ENCODE measurements around the gene USP25.

Gene USP25

GRCh38 chr21:15788847-15789523, 59.2 kb downstream of the USP25 start:
- TF ChIP-seq, protein P1, sequence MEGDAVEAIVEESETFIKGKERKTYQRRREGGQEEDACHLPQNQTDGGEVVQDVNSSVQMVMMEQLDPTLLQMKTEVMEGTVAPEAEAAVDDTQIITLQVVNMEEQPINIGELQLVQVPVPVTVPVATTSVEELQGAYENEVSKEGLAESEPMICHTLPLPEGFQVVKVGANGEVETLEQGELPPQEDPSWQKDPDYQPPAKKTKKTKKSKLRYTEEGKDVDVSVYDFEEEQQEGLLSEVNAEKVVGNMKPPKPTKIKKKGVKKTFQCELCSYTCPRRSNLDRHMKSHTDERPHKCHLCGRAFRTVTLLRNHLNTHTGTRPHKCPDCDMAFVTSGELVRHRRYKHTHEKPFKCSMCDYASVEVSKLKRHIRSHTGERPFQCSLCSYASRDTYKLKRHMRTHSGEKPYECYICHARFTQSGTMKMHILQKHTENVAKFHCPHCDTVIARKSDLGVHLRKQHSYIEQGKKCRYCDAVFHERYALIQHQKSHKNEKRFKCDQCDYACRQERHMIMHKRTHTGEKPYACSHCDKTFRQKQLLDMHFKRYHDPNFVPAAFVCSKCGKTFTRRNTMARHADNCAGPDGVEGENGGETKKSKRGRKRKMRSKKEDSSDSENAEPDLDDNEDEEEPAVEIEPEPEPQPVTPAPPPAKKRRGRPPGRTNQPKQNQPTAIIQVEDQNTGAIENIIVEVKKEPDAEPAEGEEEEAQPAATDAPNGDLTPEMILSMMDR (IDR thresholded peaks at IDR 0.05; ENCODE audit: low read depth, low read length, poor library complexity, severe bottlenecking), result no peak
- TF ChIP-seq EZH2phosphoT487 (IDR thresholded peaks at IDR 0.05; ENCODE audit: borderline replicate concordance, low read length), result no peak
- Histone ChIP-seq H3K4me2 (ENCODE audit: low read length) (no peak overlapping the region), H3K36me3 (ENCODE audit: control insufficient read depth, low read length) (no peaks in the 10 kb centered on the region)

GRCh38 chr21:15793109-15793508, 63.3 kb downstream of the USP25 start:
- Histone ChIP-seq H3K4me1 (ENCODE audit: control insufficient read depth, low read length) (no peaks in the 10 kb centered on the region), H4K20me1 (ENCODE audit: control insufficient read depth, insufficient read depth, low read depth, low read length) (no peaks in the 10 kb centered on the region), H3K27ac (ENCODE audit: low read depth, low read length) (no peak overlapping the region), H3K4me2 (ENCODE audit: low read length) (no peak overlapping the region), H3F3A (ENCODE audit: control insufficient read depth, insufficient read depth) (no peaks in the 10 kb centered on the region), H3K9me3 (ENCODE audit: control insufficient read depth, insufficient read depth, low read length) (no peaks in the 10 kb centered on the region), H3K9me2 (replicated peaks; ENCODE audit: control insufficient read depth, low read length) (no peaks in the 10 kb centered on the region), H3K27me3 (ENCODE audit: control insufficient read depth, low read length) (no peaks in the 10 kb centered on the region), H3K79me2 (ENCODE audit: control insufficient read depth, low read length) (no peaks in the 10 kb centered on the region), H3K4me3 (ENCODE audit: low read length) (no peak overlapping the region), H3K36me3 (ENCODE audit: control insufficient read depth, low read length) (0 out of 2 replicates have a peak, but pooled peaks cover 3% of the 10 kb centered on the region)
- TF ChIP-seq, protein P1 (IDR thresholded peaks at IDR 0.05; ENCODE audit: low read depth, low read length, poor library complexity, severe bottlenecking), result no peak
- TF ChIP-seq EZH2phosphoT487 (IDR thresholded peaks at IDR 0.05; ENCODE audit: borderline replicate concordance, low read length), result no peak

More at GRCh38 chr21:15788847-15789523, 59.2 kb downstream of the USP25 start:
- H3K27ac ChIP-seq (ENCODE audit: low read depth, low read length), result no peak overlapping the region
- H3K27me3 ChIP-seq (ENCODE audit: control insufficient read depth, low read length), result no peaks in the 10 kb centered on the region
- H3K4me3 ChIP-seq (ENCODE audit: low read length), result no peak overlapping the region
- H3F3A ChIP-seq (ENCODE audit: control insufficient read depth, insufficient read depth), result no peaks in the 10 kb centered on the region
- H4K20me1 ChIP-seq (ENCODE audit: control insufficient read depth, insufficient read depth, low read depth, low read length), result no peaks in the 10 kb centered on the region
- H3K9me2 ChIP-seq (replicated peaks; ENCODE audit: control insufficient read depth, low read length), result no peaks in the 10 kb centered on the region
- H3K9me3 ChIP-seq (ENCODE audit: control insufficient read depth, insufficient read depth, low read length), result no peaks in the 10 kb centered on the region
- no peaks in the 10 kb centered on the region for H3K4me1 ChIP-seq (ENCODE audit: control insufficient read depth, low read length)
- no peaks in the 10 kb centered on the region for H3K79me2 ChIP-seq (ENCODE audit: control insufficient read depth, low read length)

DNA sequence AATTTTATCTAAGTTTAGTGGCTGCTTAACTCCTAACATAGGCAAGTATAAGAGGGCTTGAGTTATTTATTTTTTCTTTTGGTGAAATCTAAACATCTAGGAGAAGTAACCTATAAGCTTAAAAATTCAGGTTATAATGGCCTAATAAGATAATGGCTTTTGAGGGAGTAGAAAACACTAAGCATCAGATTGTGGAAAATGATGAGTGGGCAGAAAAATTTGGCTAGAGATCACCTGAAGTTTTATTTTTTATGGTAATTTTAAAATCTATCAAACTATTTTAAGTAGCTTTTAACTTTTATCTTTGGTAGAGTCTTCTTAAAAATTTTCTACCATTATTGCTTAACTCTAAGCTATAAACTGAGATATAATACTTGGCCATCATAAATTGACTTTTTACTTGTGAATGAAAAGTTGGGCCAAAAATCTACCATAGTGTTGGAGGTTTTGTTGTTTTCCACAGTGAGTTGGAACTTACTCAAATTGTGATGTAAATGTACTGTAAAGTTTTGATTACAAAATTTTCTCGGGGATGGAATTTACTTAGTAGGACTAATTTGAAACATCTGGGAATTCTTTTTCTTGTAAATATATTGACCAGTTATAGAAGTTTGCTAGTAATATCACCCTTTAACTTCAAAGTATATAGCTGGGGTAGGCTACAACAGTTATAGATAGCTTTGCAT, 63.9 kb downstream of the USP25 start:
- H4K20me1 ChIP-seq (ENCODE audit: control insufficient read depth, insufficient read depth, low read depth, low read length), result no peaks in the 10 kb centered on the region
- H3K4me3 ChIP-seq (ENCODE audit: low read length), result no peak overlapping the region
- H3K27ac ChIP-seq (ENCODE audit: low read depth, low read length), result no peak overlapping the region
- no peaks in the 10 kb centered on the region for H3K9me2 ChIP-seq (replicated peaks; ENCODE audit: control insufficient read depth, low read length)
- H3K36me3 ChIP-seq (ENCODE audit: control insufficient read depth, low read length), result 0 out of 2 replicates have a peak, but pooled peaks cover 3% of the 10 kb centered on the region
- H3F3A ChIP-seq (ENCODE audit: control insufficient read depth, insufficient read depth), result no peaks in the 10 kb centered on the region
- H3K79me2 ChIP-seq (ENCODE audit: control insufficient read depth, low read length), result no peaks in the 10 kb centered on the region
- TF ChIP-seq, protein P1 (IDR thresholded peaks at IDR 0.05; ENCODE audit: low read depth, low read length, poor library complexity, severe bottlenecking), result no peak
- TF ChIP-seq EZH2phosphoT487 (IDR thresholded peaks at IDR 0.05; ENCODE audit: borderline replicate concordance, low read length), result no peak
- no peaks in the 10 kb centered on the region for H3K4me1 ChIP-seq (ENCODE audit: control insufficient read depth, low read length)
- H3K4me2 ChIP-seq (ENCODE audit: low read length), result no peak overlapping the region
- H3K9me3 ChIP-seq (ENCODE audit: control insufficient read depth, insufficient read depth, low read length), result no peaks in the 10 kb centered on the region
- no peaks in the 10 kb centered on the region for H3K27me3 ChIP-seq (ENCODE audit: control insufficient read depth, low read length)

Data from DOHH2 (cell line).